Ishikawa (cell line): ENCODE results near the gene CCL4.

Source experiments
- CEBPB ChIP-seq: IDR thresholded peaks from 2 replicates; pipeline ENCODE4 v1.6.1; 2012
- CREB1 ChIP-seq: IDR thresholded peaks from 2 replicates; pipeline ENCODE4 v1.6.1; 2012; ENCODE audit warnings: low read depth
- EGR1 ChIP-seq: IDR thresholded peaks from 2 replicates; pipeline ENCODE4 v1.6.1; 2012
- EP300 ChIP-seq: IDR thresholded peaks from 2 replicates; pipeline ENCODE4 v1.6.1; 2012; ENCODE audit warnings: borderline replicate concordance
- FOXM1 ChIP-seq: IDR thresholded peaks from 2 replicates; pipeline ENCODE4 v1.6.1; 2012; ENCODE audit warnings: low read depth, borderline replicate concordance
- MAX ChIP-seq: IDR thresholded peaks from 2 replicates; pipeline ENCODE4 v1.6.1; 2012
- NFIC ChIP-seq: IDR thresholded peaks from 2 replicates; pipeline ENCODE4 v1.6.1; 2012
- RAD21 ChIP-seq: IDR thresholded peaks from 2 replicates; pipeline ENCODE4 v1.6.1; 2012; ENCODE audit warnings: low read depth
- TAF1 ChIP-seq: IDR thresholded peaks from 2 replicates; pipeline ENCODE4 v1.6.1; 2012; ENCODE audit warnings: low read depth, mild to moderate bottlenecking
- TCF12 ChIP-seq: IDR thresholded peaks from 2 replicates; pipeline ENCODE4 v1.6.1; 2012; ENCODE audit warnings: low read depth
- TEAD4 ChIP-seq: IDR thresholded peaks from 2 replicates; pipeline ENCODE4 v1.6.1; 2012
- USF1 ChIP-seq: IDR thresholded peaks from 2 replicates; pipeline ENCODE4 v1.6.1; 2012
- YY1 ChIP-seq: IDR thresholded peaks from 2 replicates; pipeline ENCODE4 v1.6.1; 2012; ENCODE audit warnings: low read depth
- ZBTB7A ChIP-seq: IDR thresholded peaks from 2 replicates; pipeline ENCODE4 v1.6.1; 2012; ENCODE audit warnings: low read depth
- TF ChIP-seq, protein P1 (sequence below): IDR thresholded peaks from 2 replicates; pipeline ENCODE4 v1.6.1; 2012; ENCODE audit warnings: low read depth, mild to moderate bottlenecking

Gene CCL4

GRCh38 chr17:36063786-36064541, 39.7 kb upstream of the CCL4 start, which contains the start of gene CCL18:
CCL18 (plus strand) TSS chr17:36064272; CDS start chr17:36064343, 71 bp downstream.
- TF ChIP-seq EGR1 (no peak), CREB1 (no peak), YY1 (no peak), FOXM1 (no peak), ZBTB7A (no peak)

DNA sequence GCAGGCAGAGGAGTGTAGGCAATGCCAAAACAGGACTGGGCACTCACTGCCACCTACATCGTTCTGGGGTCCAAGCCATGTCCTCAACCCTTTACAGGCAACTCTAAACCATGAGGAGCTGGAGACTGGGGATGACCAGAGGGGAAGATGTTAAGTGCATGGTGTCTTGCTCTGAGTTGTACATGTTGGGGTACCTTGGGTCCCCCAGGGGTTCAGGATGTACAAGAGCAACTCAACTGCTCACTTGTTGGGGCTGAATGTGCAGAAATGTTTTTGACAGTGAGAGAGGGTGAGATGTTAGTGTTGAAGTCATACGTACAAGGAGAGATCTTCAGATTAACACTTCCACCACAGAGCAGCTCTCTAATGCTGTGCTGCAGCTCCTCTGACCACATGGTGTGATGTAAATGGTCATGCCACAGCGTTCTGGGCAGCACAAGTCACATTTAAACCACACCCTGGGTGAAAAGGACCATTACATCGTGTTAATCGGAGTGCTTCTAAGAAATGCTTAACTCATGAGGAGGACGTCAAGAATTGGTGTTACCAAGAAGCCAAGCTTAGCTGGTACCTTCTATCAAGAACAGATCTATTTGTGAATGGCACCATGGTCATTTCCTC, 37.2 kb upstream of the CCL4 start:
- TF ChIP-seq CEBPB (no peak), RAD21 (no peak), CREB1 (no peak), TCF12 (no peak), MAX (no peak), NFIC (no peak), TAF1 (no peak), USF1 (no peak), TEAD4 (no peak), YY1 (no peak)

DNA sequence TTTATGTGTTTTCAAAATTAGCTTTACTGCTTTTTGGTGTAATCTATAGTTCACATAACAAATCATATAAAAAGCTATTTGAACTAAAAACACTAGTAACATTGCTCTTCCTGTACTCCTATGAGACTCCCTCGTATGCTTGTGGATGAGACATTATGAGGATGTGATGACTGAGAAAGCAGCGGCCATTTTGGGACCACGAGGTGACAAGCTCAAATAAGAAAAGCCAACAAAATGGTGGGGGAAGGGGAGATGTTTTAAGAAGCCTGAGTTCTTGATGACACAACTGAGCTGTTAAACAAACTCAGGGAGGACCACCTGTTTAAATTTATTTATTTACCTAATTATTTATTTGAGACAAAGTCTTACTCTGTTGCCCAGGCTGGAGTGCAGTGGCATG, 35.1 kb upstream of the CCL4 start:
- TF ChIP-seq EP300 (no peak), NFIC (no peak), YY1 (no peak), TEAD4 (no peak), MAX (no peak), USF1 (no peak), CREB1 (no peak), RAD21 (no peak), ZBTB7A (no peak), CEBPB (no peak), FOXM1 (no peak), EGR1 (no peak), TCF12 (no peak), TAF1 (no peak)
- TF ChIP-seq, protein P1, sequence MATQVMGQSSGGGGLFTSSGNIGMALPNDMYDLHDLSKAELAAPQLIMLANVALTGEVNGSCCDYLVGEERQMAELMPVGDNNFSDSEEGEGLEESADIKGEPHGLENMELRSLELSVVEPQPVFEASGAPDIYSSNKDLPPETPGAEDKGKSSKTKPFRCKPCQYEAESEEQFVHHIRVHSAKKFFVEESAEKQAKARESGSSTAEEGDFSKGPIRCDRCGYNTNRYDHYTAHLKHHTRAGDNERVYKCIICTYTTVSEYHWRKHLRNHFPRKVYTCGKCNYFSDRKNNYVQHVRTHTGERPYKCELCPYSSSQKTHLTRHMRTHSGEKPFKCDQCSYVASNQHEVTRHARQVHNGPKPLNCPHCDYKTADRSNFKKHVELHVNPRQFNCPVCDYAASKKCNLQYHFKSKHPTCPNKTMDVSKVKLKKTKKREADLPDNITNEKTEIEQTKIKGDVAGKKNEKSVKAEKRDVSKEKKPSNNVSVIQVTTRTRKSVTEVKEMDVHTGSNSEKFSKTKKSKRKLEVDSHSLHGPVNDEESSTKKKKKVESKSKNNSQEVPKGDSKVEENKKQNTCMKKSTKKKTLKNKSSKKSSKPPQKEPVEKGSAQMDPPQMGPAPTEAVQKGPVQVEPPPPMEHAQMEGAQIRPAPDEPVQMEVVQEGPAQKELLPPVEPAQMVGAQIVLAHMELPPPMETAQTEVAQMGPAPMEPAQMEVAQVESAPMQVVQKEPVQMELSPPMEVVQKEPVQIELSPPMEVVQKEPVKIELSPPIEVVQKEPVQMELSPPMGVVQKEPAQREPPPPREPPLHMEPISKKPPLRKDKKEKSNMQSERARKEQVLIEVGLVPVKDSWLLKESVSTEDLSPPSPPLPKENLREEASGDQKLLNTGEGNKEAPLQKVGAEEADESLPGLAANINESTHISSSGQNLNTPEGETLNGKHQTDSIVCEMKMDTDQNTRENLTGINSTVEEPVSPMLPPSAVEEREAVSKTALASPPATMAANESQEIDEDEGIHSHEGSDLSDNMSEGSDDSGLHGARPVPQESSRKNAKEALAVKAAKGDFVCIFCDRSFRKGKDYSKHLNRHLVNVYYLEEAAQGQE, result no peak

- TF ChIP-seq USF1 (no peak), ZBTB7A (no peak), TEAD4 (no peak), CEBPB (no peak)
Observed at GRCh38 chr17:36069136-36069535, 34.5 kb upstream of the CCL4 start.

DNA sequence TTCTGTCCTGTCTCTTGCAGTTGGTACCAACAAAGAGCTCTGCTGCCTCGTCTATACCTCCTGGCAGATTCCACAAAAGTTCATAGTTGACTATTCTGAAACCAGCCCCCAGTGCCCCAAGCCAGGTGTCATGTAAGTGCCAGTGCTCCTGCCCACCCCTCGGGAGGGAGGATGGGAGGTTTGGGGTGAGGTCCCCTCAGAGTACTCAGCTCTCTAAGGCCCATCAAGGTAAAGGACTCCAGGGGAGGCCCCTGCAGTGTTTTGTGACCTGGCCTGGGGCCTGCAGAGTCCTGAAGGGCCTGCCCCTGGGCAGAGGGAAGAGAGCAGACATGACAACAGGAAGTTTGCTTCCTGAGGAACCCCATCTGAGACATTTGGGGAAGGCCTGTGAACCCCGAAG, 33.2 kb upstream of the CCL4 start:
- TF ChIP-seq YY1, result no peak
- no peak for TF ChIP-seq CREB1
- TF ChIP-seq ZBTB7A, result no peak
- no peak for TF ChIP-seq FOXM1
- TF ChIP-seq TCF12, result no peak
- TF ChIP-seq USF1, result no peak
- TF ChIP-seq CEBPB, result no peak

DNA sequence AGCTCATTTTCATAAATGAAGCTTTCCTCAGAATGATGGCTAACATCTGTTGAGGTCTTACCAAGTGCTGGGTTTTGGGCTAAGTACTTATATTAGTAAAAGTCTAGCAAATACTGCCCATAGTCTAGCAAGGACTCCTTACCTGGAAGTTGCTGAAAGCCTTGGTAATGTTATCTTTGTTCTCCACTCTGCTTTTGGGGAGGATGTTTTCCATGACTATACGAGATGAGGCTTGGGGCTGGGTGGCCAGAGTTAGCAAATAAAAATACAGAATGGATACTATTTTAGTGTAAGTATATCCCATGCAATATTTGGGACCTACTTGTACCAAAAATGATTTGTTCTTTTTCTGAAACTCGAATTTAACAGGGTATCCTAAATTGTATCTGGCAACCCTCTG, 31.9 kb upstream of the CCL4 start:
- TF ChIP-seq EGR1 (no peak), MAX (no peak), CEBPB (no peak), TCF12 (no peak), FOXM1 (no peak), ZBTB7A (no peak), EP300 (no peak)
- TF ChIP-seq, protein P1, result no peak
